GM21528 (cell line): Measurements from ENCODE around the gene TEX11.
"Not testable (repeated sequence)": the region's sequence is repeated elsewhere in the genome, so short reads cannot be mapped to it uniquely, and the experiment has no call there.

Experiments
- ATAC-seq: cut with Tn5 transposase; IDR thresholded peaks from one replicate; pipeline ENCODE4 v1.9.1; 2021; ENCODE audit warnings: mild to moderate bottlenecking, moderate library complexity; ENCODE audit not compliant: unreplicated experiment, low FRiP score

The TEX11 gene

GRCh38 chrX:70908541-70908940 is at the start of gene TEX11:
Gene TEX11, minus strand, starts transcription at chrX:70908711. Its CDS starts 922 bp downstream, at chrX:70907789.
- no peak for ATAC-seq

- no peak for ATAC-seq
These were observed 46.4 kb upstream of the TEX11 start for GRCh38 chrX:70954871-70955270.

GRCh38 chrX:70924294-70924911 is 15.9 kb upstream of the TEX11 start:
- ATAC-seq, result no peak

- ATAC-seq, result no peak
These were observed 14.4 kb upstream of the TEX11 start for GRCh38 chrX:70922774-70923473.

GRCh38 chrX:70921709-70922352 is 13.3 kb upstream of the TEX11 start:
- no peak for ATAC-seq

GRCh38 chrX:70916754-70917153 is 8.2 kb upstream of the TEX11 start:
- no peak for ATAC-seq

- ATAC-seq, result no peak
These were observed 611 bp downstream of the TEX11 start for GRCh38 chrX:70907900-70908299.

GRCh38 chrX:70901465-70901864 is 7.0 kb downstream of the TEX11 start:
- ATAC-seq, result no peak

GRCh38 chrX:70890441-70890840 is 18.1 kb downstream of the TEX11 start:
- ATAC-seq, result not testable (repeated sequence)

GRCh38 chrX:70878902-70879301 is 29.6 kb downstream of the TEX11 start:
- no peak for ATAC-seq

- no peak for ATAC-seq
These were observed 56.2 kb downstream of the TEX11 start for GRCh38 chrX:70852294-70852693.

- not testable (repeated sequence) for ATAC-seq
These were observed 64.4 kb downstream of the TEX11 start for GRCh38 chrX:70844081-70844480.

GRCh38 chrX:70843620-70844019 is 64.9 kb downstream of the TEX11 start:
- not testable (repeated sequence) for ATAC-seq

- ATAC-seq, result no peak
These were observed 73.9 kb downstream of the TEX11 start for GRCh38 chrX:70834589-70834988.

GRCh38 chrX:70826715-70827114 is 81.8 kb downstream of the TEX11 start:
- ATAC-seq, result no peak

GRCh38 chrX:70825366-70825765 is 83.1 kb downstream of the TEX11 start:
- no peak for ATAC-seq

- ATAC-seq, result no peak
These were observed 99.3 kb downstream of the TEX11 start for GRCh38 chrX:70808942-70809940.

GRCh38 chrX:70806081-70806480 is 102.4 kb downstream of the TEX11 start:
- ATAC-seq, result no peak

- ATAC-seq, result not testable (repeated sequence)
These were observed 111.8 kb downstream of the TEX11 start for GRCh38 chrX:70796742-70797141.

GRCh38 chrX:70774223-70774622 is 134.3 kb downstream of the TEX11 start:
- no peak for ATAC-seq
